K562 (cell line): ENCODE data around the gene JMJD1C. TPM values are rescaled to one million over a fixed set of nuclear protein-coding genes. Genes with fewer than 3 reads are reported as not detected.

Experiments used
- ARID1B ChIP-seq: fragments of 450-650 bp; IDR thresholded peaks from 2 replicates; pipeline ENCODE4 v1.6.1; 2016; ENCODE audit warnings: antibody characterized with exemption, mild to moderate bottlenecking, inconsistent platforms
- ATF2 ChIP-seq: sonication (generic); formaldehyde crosslinking; IDR thresholded peaks from 2 replicates; pipeline ENCODE4 v1.8.1; 2022; ENCODE audit warnings: missing genetic modification reagents
- BRD9 ChIP-seq: fragments of 450-650 bp; IDR thresholded peaks from 2 replicates; pipeline ENCODE4 v1.6.1; 2018; ENCODE audit warnings: low read depth; ENCODE audit not compliant: partially characterized antibody
- E2F1 ChIP-seq: sonication (generic); formaldehyde crosslinking; IDR thresholded peaks from 2 replicates; pipeline ENCODE4 v1.8.1; 2023; ENCODE audit warnings: mild to moderate bottlenecking, missing genetic modification reagents, moderate library complexity
- EGR1 ChIP-seq: fragments of 450-650 bp; conservative IDR thresholded peaks from 2 replicates; pipeline ENCODE4 v1.6.1; 2017; ENCODE audit warnings: mild to moderate bottlenecking
- IRF9 ChIP-seq: fragments of 450-650 bp; IDR thresholded peaks from 2 replicates; pipeline ENCODE4 v1.6.1; 2016; ENCODE audit warnings: missing biosample characterization, missing genetic modification characterization
- JUND ChIP-seq, 2 experiments: IDR thresholded peaks; 2 replicates in 1 of 2; 3 replicates in 1 of 2; pipeline ENCODE4 v1.6.1; 2011; ENCODE audit warnings: borderline replicate concordance in 2 of 2, low read depth in 2 of 2, low read length in 2 of 2, improper control_type of control experiment in 1 of 2, missing biosample characterization in 1 of 2, missing genetic modification characterization in 1 of 2, missing genetic modification reagents in 1 of 2
- MAZ ChIP-seq, 2 experiments: fragments of 450-650 bp in 1 of 2; sonication (generic) in 1 of 2; formaldehyde crosslinking; IDR thresholded peaks in 1 of 2; conservative IDR thresholded peaks in 1 of 2; 2 replicates each; pipeline versions ENCODE4 v1.4.0 to v1.5.0; 2020; ENCODE audit warnings: mild to moderate bottlenecking in 1 of 2, missing genetic modification reagents in 1 of 2
- POLR2AphosphoS2 ChIP-seq: IDR thresholded peaks from 2 replicates; pipeline ENCODE4 v1.6.1; 2012; ENCODE audit warnings: low read length, improper control_type of control experiment
- RBBP5 ChIP-seq: fragments of 200-600 bp; sonication (generic); IDR thresholded peaks from 2 replicates; pipeline ENCODE4 v1.6.1; 2012; ENCODE audit warnings: borderline replicate concordance, mild to moderate bottlenecking, low read length, control low read depth, inconsistent platforms; ENCODE audit not compliant: insufficient read depth, poor library complexity, severe bottlenecking
- SREBF2 ChIP-seq: sonication (generic); formaldehyde crosslinking; IDR thresholded peaks from 2 replicates; pipeline ENCODE4 v1.4.0; 2020; ENCODE audit warnings: mild to moderate bottlenecking, missing genetic modification reagents
- THAP7 ChIP-seq: fragments of 250-450 bp; sonication (Bioruptor Pico); IDR thresholded peaks from 2 replicates; pipeline ENCODE4 v1.5.0; 2021
- ZBTB17 ChIP-seq: fragments of 450-650 bp; formaldehyde crosslinking; IDR thresholded peaks from 2 replicates; pipeline ENCODE4 v1.4.0; 2020; ENCODE audit warnings: mild to moderate bottlenecking
- ZNF239 ChIP-seq: fragments of 250-450 bp; sonication (Bioruptor Pico); IDR thresholded peaks from 2 replicates; pipeline ENCODE4 v1.4.0; 2020; ENCODE audit warnings: mild to moderate bottlenecking
- ZNF282 ChIP-seq: sonication (generic); formaldehyde crosslinking; IDR thresholded peaks from 2 replicates; pipeline ENCODE4 v1.8.1; 2023; ENCODE audit warnings: missing genetic modification reagents
- ZNF609 ChIP-seq: sonication (generic); formaldehyde crosslinking; IDR thresholded peaks from 2 replicates; pipeline ENCODE4 v1.8.1; 2023; ENCODE audit warnings: missing genetic modification reagents, mild to moderate bottlenecking, borderline replicate concordance
- ZNF695 ChIP-seq: fragments of 450-650 bp; formaldehyde crosslinking; IDR thresholded peaks from 2 replicates; pipeline ENCODE4 v1.4.0; 2020; ENCODE audit warnings: mild to moderate bottlenecking, moderate library complexity
- polyA plus RNA-seq, 8 experiments: library from polyadenylated mRNA; depleted of rRNA in 4 of 8; stranded (reverse) in 5 of 8; unstranded in 3 of 8; fragments of >200 nt; fragmentation: Nextera tagmentation in 2 of 8; fragmentation: Illumina TruSeq in 1 of 8; extraction: Ambion mirVana in 2 of 8; extraction: Trizol in 1 of 8; gene quantifications; 2 replicates each; pipeline versions ENCODE4 v1.2.1 to v1.2.3, GENCODE V29; 2011 to 2014; ENCODE audit warnings: inconsistent platforms in 1 of 8, missing spikeins in 1 of 8
- total RNA-seq, 7 experiments: library from RNA; depleted of rRNA in 6 of 7; stranded (reverse); fragments of >200 nt in 6 of 7; fragmentation: Illumina TruSeq in 2 of 7; extraction: Trizol in 2 of 7; gene quantifications; 2 replicates each; pipeline versions ENCODE4 v1.2.1 to v1.2.3, GENCODE V29; 2011 to 2021; ENCODE audit warnings: low replicate concordance in 1 of 7

Gene JMJD1C
- total and polyA plus RNA-seq, 9 of the 15 experiments (the other 6 are each of a cell fraction or from before 2014, with no cell fraction given) = 25.3 to 68.0 (median 47.2) TPM

- TF ChIP-seq ZNF239 (CRISPR knock-in tag) (no peak; the same call in 1 of the 2 replicates), ARID1B (0 out of 2 replicates have a peak, but pooled peaks have one; percentile 49), POLR2AphosphoS2 (peak; percentile 15; the same call in 1 of the 2 replicates), ATF2 (CRISPR knock-in tag) (no peak; the same call in 1 of the 2 replicates), IRF9 (no peak), BRD9 (peak; percentile 66), ZNF609 (peak; percentile 88; the same call in 1 of the 2 replicates), E2F1 (CRISPR knock-in tag) (0 out of 2 replicates have a peak, but pooled peaks have one; percentile 61), RBBP5 (peak; percentile 81), SREBF2 (CRISPR knock-in tag) (no peak), ZNF695 (CRISPR knock-in tag) (no peak), MAZ (CRISPR knock-in tag; conservative IDR thresholded peaks at IDR 0.05 in 1 of 2, IDR thresholded peaks at IDR 0.05 in 1 of 2) (peak; percentile 78 to 92), EGR1 (peak; percentile 90), THAP7 (no peak; the same call in 1 of the 2 replicates), ZBTB17 (peak; percentile 64; the same call in 1 of the 2 replicates), ZNF282 (CRISPR knock-in tag) (no peak), JUND (IDR thresholded peaks at IDR 0.05; ENCODE audit: borderline replicate concordance, low read depth, low read length) (peak; percentile 92), JUND (tag; IDR thresholded peaks at IDR 0.05; ENCODE audit: borderline replicate concordance, low read depth, low read length) (peak; percentile 80; the same call in 2 of the 3 replicates)
Observed at GRCh38 chr10:63133056-63133820, 332.5 kb downstream of the JMJD1C start, which contains the start of gene NRBF2 (continued).
